Measurements from ENCODE around the gene ADORA1. TPM values are rescaled to one million over a fixed set of nuclear protein-coding genes. Genes with fewer than 3 reads are reported as not detected.

ADORA1 gene
- total and polyA plus RNA-seq, 11 donors = 0.81 to 17.8 (median 9.5) TPM

DNA sequence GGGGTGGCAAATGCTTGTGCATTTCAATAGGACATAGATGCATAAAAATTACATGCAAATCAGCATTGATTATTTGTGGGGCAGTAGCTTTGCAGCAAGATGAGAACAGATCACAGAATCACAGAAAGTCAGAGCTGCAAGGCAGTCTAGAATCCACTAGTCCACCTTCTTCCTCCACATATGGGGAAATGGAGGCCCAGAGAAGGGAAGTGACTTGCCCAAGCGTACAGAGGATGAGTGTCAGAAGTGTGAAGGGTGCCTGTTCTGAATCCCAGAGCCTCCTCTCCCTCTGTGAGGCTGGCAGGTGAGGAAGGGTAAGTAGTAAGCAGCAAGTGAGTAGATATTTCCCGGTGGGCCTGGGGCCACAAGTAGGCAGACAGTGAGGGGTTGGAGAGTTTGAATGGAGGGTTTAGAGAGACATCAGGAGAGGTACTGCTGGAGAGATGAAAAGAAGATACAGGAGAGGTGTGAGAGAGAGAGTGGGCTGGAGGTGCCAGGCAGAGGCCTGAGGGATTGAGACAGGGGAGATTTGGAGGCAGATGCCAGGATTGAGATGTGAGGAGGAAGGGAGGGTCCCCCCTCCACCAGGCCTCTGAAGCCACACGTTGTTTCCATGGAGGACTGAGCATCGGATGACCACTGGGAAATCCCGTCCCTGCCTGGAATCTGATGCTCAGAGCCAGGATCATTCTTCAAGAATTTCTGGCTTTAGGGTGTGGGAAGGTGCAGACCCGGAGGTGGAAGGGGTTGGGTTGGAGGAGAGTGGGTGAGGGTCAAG lies 36.9 kb upstream of the ADORA1 start:
- no peak for TF ChIP-seq POLR2A (IDR thresholded peaks at IDR 0.05)
- TF ChIP-seq, protein P1, sequence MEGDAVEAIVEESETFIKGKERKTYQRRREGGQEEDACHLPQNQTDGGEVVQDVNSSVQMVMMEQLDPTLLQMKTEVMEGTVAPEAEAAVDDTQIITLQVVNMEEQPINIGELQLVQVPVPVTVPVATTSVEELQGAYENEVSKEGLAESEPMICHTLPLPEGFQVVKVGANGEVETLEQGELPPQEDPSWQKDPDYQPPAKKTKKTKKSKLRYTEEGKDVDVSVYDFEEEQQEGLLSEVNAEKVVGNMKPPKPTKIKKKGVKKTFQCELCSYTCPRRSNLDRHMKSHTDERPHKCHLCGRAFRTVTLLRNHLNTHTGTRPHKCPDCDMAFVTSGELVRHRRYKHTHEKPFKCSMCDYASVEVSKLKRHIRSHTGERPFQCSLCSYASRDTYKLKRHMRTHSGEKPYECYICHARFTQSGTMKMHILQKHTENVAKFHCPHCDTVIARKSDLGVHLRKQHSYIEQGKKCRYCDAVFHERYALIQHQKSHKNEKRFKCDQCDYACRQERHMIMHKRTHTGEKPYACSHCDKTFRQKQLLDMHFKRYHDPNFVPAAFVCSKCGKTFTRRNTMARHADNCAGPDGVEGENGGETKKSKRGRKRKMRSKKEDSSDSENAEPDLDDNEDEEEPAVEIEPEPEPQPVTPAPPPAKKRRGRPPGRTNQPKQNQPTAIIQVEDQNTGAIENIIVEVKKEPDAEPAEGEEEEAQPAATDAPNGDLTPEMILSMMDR (IDR thresholded peaks at IDR 0.05) = no peak
- Histone ChIP-seq H3K27ac (no peak overlapping the region), H3K36me3 (no peaks in the 10 kb centered on the region), H3K9me3 (peaks cover 0 to 19% (median 11%) of the 10 kb centered on the region in 12 donors), H3K4me1 (peaks cover 0 to 3% (median 0%) of the 10 kb centered on the region in 12 donors), H3K27me3 (peaks cover 0 to 3% (median 0%) of the 10 kb centered on the region in 9 donors), H3K4me3 (no peak overlapping the region)
- WGBS, 4 donors = 71 to 83% (median 76%) methylated on average over 6 of the region's 6 CpGs
- no peak for DNase-seq
- no peak for ATAC-seq
- intact Hi-C loops (cut with DNase I) = no loop called here

DNA sequence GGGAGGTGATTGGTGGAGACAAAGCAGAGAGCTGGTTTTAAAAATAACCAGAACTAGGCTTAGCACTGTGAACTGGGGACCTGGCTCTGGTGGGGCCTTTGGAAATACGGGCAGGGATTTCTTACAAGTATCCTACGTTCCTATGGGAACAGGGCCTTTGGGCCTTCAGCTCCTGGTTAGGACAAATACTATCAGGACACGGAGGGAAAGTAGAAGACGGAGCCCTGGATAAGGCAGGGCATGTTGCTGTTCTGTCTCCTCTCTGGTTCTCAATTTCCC lies 36.4 kb upstream of the ADORA1 start:
- no peaks in the 10 kb centered on the region for H3K36me3 ChIP-seq
- WGBS, 4 donors = 68 to 94% (median 89%) methylated on average over 4 of the region's 4 CpGs
- no peak overlapping the region for H3K27ac ChIP-seq
- no peak for TF ChIP-seq POLR2A (IDR thresholded peaks at IDR 0.05)
- TF ChIP-seq, protein P1 (IDR thresholded peaks at IDR 0.05) = no peak
- intact Hi-C loops (cut with DNase I) = no loop called here
- peaks cover 0 to 22% (median 15%) of the 10 kb centered on the region in 12 donors for H3K9me3 ChIP-seq
- H3K4me1 ChIP-seq = peaks cover 0 to 3% (median 0%) of the 10 kb centered on the region in 12 donors
- H3K4me3 ChIP-seq = no peak overlapping the region
- peaks cover 0 to 3% (median 0%) of the 10 kb centered on the region in 9 donors for H3K27me3 ChIP-seq
- ATAC-seq (no peak), DNase-seq (no peak)

DNA sequence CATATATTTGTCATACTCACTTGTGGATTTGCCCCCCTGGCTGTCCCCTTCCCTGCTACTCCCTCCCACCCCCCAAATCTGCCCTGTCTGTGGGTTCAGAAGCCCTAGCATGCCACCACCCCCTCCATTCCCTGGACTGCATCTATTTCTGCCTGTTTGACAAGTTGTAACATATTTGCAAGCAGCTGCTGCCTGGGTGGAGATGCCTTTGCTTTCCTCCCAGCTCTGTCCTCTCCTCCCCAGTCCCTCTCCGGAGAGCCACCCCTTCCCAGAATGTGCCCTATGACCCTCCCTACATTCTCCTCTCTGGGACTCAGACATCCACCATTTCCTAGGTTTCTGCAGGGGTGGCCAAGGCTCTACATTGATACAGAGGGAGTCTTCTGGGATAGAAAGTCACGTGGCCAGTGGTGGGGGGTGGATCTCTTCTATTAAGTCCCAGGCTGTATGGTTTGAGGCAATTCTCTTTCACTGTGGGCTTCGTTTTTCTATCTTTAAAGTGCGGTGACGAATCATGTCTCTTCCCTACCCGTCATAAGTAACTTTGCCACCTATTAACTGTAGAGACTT lies 35.7 kb upstream of the ADORA1 start:
- ATAC-seq (no peak), DNase-seq (no peak)
- no peak overlapping the region for H3K4me3 ChIP-seq
- WGBS, 4 donors = 86 to 92% (median 89%) methylated on average over 6 of the region's 6 CpGs
- peaks cover 0 to 3% (median 0%) of the 10 kb centered on the region in 9 donors for H3K27me3 ChIP-seq
- intact Hi-C loops (cut with DNase I) = no loop called here
- TF ChIP-seq, protein P1 (IDR thresholded peaks at IDR 0.05) = no peak
- H3K9me3 ChIP-seq = peaks cover 0 to 22% (median 16%) of the 10 kb centered on the region in 12 donors
- no peaks in the 10 kb centered on the region for H3K36me3 ChIP-seq
- no peak overlapping the region for H3K27ac ChIP-seq
- peaks cover 0 to 2% (median 0%) of the 10 kb centered on the region in 12 donors for H3K4me1 ChIP-seq

DNA sequence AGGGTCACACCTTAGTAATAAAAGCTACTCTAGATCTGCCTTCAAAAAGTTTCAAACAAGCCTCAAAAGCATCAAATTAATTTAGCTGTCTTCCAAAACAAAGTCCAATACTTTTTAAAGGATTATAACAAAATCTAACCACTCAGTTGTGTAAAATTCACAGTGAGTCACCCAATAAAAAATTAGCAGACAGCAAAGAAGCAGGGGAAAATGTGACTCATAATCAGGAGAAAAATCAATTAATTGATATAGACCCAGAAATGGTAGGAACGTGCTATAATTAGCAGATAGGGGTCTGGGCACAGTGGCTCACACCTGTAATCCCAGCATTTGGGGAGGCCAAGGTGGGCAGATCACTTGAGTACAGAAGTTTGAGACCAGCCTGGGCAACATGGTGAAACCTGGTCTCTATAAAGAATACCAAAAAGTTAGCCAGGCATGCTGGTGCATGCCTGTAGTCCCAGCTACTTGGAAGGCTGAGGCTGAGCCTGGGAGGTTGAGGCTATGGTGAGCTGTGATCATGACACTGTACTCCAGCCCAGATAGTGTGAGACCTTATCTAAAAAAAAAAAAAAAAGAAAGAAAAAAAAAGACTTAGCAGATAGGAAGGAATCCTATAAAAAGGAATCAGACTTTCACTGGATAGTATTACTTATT lies 33.6 kb upstream of the ADORA1 start:
- no peak for TF ChIP-seq POLR2A (IDR thresholded peaks at IDR 0.05)
- TF ChIP-seq, protein P1 (IDR thresholded peaks at IDR 0.05) = no peak
- intact Hi-C loops (cut with DNase I) = no loop called here
- Histone ChIP-seq H3K36me3 (no peaks in the 10 kb centered on the region), H3K27me3 (peaks cover 0 to 5% (median 0%) of the 10 kb centered on the region in 9 donors), H3K4me3 (no peak overlapping the region), H3K9me3 (peaks cover 0 to 22% (median 16%) of the 10 kb centered on the region in 12 donors), H3K27ac (no peak overlapping the region), H3K4me1 (no peaks in the 10 kb centered on the region)
- ATAC-seq (no peak), DNase-seq (no peak)
- WGBS, 4 donors = 84 to 95% (median 85%) methylated on average over 1 of the region's 1 CpG

Data from heart left ventricle (tissue), 16 donors.